ENCODE results near the gene ACACB. TPM values are rescaled to one million over a fixed set of nuclear protein-coding genes. Genes with fewer than 3 reads are reported as not detected.

ACACB gene
- total and polyA plus RNA-seq, 7 donors, result 5.3 to 295 (median 116) TPM

DNA sequence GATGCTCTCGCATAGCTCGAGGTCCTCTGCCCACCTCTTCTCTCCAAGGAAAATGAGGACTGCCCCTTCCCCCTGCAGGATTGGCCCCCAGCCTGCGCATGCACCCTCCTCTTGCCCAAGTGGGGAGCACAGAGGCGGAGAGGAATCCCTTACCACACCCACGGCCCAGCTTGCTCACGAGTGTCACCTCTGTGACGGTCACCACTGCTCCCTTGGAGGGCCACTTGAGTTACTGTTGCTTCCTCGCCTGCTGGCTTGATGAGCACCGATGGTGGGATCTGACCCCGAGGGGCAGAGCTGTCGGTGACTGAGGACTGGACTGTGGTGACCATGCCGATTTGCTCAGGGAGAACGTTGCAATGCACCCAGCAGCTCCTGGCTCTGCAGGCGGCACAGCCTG lies 151.0 kb downstream of the ACACB start:
- H3K4me1 ChIP-seq, result peaks cover 0 to 36% (median 20%) of the 10 kb centered on the region in 4 donors
- intact Hi-C loops (cut with DNase I), result no loop called here
- no peaks in the 10 kb centered on the region for H3K27me3 ChIP-seq
- no peak overlapping the region for H3K27ac ChIP-seq
- TF ChIP-seq POLR2AphosphoS5 (IDR thresholded peaks at IDR 0.05) (peak in 1 of 4 donors; percentile 11), POLR2A (IDR thresholded peaks at IDR 0.05) (no peak), EP300 (IDR thresholded peaks at IDR 0.05) (no peak)
- TF ChIP-seq, protein P1, sequence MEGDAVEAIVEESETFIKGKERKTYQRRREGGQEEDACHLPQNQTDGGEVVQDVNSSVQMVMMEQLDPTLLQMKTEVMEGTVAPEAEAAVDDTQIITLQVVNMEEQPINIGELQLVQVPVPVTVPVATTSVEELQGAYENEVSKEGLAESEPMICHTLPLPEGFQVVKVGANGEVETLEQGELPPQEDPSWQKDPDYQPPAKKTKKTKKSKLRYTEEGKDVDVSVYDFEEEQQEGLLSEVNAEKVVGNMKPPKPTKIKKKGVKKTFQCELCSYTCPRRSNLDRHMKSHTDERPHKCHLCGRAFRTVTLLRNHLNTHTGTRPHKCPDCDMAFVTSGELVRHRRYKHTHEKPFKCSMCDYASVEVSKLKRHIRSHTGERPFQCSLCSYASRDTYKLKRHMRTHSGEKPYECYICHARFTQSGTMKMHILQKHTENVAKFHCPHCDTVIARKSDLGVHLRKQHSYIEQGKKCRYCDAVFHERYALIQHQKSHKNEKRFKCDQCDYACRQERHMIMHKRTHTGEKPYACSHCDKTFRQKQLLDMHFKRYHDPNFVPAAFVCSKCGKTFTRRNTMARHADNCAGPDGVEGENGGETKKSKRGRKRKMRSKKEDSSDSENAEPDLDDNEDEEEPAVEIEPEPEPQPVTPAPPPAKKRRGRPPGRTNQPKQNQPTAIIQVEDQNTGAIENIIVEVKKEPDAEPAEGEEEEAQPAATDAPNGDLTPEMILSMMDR (IDR thresholded peaks at IDR 0.05), result no peak
- WGBS, 2 donors, result 92 to 94% methylated on average over 14 of the region's 14 CpGs
- peaks cover 18 to 68% (median 35%) of the 10 kb centered on the region in 4 donors for H3K36me3 ChIP-seq
- no peaks in the 10 kb centered on the region for H3K9me3 ChIP-seq
- no peak overlapping the region for H3K4me3 ChIP-seq
- DNase-seq, result peak; percentile 49

DNA sequence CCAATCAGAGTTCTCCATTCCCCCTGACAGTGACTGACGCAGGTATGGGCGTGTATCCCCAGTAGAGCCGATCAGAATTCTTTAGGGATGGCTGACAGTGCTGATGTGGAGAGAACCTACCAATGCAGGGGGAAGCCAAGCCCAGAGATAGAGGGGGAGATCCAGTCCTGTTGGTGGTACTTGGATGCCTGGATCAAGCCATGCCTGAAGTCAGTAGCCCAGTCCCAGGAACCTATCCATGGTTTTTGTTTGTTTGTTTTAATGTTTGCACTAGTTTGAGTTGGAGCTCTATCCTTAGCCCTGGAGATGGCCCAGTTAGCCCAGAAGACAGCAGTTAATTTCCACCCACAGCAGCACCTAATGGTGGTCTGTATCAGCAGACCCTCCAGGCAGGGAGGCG lies 152.5 kb downstream of the ACACB start:
- Histone ChIP-seq H3K4me1 (peaks cover 0 to 36% (median 20%) of the 10 kb centered on the region in 4 donors), H3K36me3 (peaks cover 13 to 53% (median 31%) of the 10 kb centered on the region in 4 donors)
- intact Hi-C loops (cut with DNase I), result no loop called here

DNA sequence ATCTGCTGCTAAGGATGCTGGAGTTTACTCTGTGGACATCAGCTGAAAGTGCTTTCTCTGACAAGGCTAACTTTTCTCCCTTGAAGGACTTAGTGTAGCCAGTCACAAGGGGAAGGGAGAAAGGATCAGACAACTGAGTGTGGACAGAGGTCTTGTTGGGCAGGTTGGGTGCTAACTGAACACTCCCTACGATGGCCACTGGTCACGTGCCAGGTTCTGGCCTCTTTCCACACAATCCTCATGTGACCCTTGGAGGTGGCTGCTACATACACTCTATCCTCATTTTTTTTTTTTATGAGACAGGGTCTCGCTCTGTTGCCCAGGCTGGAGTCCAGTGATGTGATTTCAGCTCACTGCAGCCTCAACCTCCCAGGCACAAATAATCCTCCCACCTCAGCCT lies 153.0 kb downstream of the ACACB start:
- intact Hi-C loops (cut with DNase I), result no loop called here
- Histone ChIP-seq H3K9me3 (no peaks in the 10 kb centered on the region), H3K27ac (peak overlapping the region in 1 of 4 donors; percentile 29), H3K36me3 (peaks cover 13 to 47% (median 30%) of the 10 kb centered on the region in 4 donors), H3K4me3 (no peak overlapping the region), H3K4me1 (peaks cover 0 to 32% (median 17%) of the 10 kb centered on the region in 4 donors), H3K27me3 (no peaks in the 10 kb centered on the region)
- 60 to 74% methylated on average over 3 of the region's 3 CpGs for WGBS, 2 donors
- DNase-seq, result no peak
- TF ChIP-seq POLR2AphosphoS5 (IDR thresholded peaks at IDR 0.05) (peak in 1 of 4 donors; percentile 8), POLR2A (IDR thresholded peaks at IDR 0.05) (no peak), EP300 (IDR thresholded peaks at IDR 0.05) (no peak)
- TF ChIP-seq, protein P1 (IDR thresholded peaks at IDR 0.05), result no peak

More for the DNA sequence above, 152.5 kb downstream of the ACACB start:
- Histone ChIP-seq H3K9me3 (no peaks in the 10 kb centered on the region), H3K4me3 (no peak overlapping the region), H3K27me3 (no peaks in the 10 kb centered on the region), H3K27ac (peak overlapping the region in 1 of 4 donors; percentile 29)
- DNase-seq, result no peak
- WGBS, 2 donors, result 91 to 92% methylated on average over 4 of the region's 4 CpGs
- TF ChIP-seq EP300 (IDR thresholded peaks at IDR 0.05), result no peak
- TF ChIP-seq, protein P1 (IDR thresholded peaks at IDR 0.05), result no peak
- no peak for TF ChIP-seq POLR2A (IDR thresholded peaks at IDR 0.05)
- no peak for TF ChIP-seq POLR2AphosphoS5 (IDR thresholded peaks at IDR 0.05)

DNA sequence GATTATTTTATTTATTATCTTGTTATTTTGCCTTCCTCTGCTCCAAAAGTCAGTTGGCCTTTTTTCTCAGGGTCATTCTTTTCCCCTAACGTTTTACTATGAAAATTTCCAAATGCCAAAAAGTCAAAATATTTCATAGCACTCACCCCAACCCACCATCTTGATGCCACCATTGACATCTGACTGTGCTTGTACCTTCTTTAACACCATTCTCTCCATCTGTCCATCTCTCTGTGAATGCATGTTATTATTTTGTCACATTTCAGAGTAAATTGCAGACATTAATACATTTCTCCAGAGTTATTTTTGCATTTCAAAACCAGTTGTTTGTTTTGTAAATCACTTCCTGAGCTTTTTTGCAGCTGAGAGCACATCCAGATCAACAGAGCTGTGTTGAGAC lies 154.1 kb downstream of the ACACB start:
- no peak for DNase-seq
- TF ChIP-seq POLR2A (IDR thresholded peaks at IDR 0.05), result no peak
- TF ChIP-seq EP300 (IDR thresholded peaks at IDR 0.05), result no peak
- no peak for TF ChIP-seq POLR2AphosphoS5 (IDR thresholded peaks at IDR 0.05)
- TF ChIP-seq, protein P1 (IDR thresholded peaks at IDR 0.05), result no peak
- Histone ChIP-seq H3K9me3 (no peaks in the 10 kb centered on the region), H3K27ac (no peak overlapping the region), H3K27me3 (no peaks in the 10 kb centered on the region), H3K4me1 (peaks cover 0 to 22% (median 11%) of the 10 kb centered on the region in 4 donors), H3K4me3 (no peak overlapping the region), H3K36me3 (peaks cover 13 to 37% (median 20%) of the 10 kb centered on the region in 4 donors)
- intact Hi-C loops (cut with DNase I), result no loop called here
- WGBS, 2 donors, result 0 to 35% methylated on average over 1 of the region's 1 CpG

DNA sequence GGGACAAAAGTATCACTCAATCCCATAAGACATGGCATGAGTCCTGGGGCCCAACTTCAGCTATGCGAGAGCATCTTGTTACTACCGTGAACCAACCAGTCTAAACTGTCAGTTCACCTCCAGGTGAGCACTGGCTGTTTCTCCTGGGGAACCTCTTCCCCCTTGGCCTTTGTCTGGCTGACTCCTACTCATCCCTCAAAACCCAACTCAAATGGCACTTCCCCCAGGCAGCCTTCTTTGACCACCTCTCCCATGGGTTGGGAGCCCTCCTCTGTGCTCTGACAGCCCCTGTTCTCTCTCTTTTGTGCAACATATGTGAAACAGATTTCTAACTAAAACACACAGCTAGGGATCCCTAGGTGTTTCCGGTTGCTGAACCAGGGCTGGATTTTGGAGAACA lies 155.0 kb downstream of the ACACB start:
- H3K36me3 ChIP-seq, result peaks cover 5 to 28% (median 15%) of the 10 kb centered on the region in 4 donors
- peaks cover 0 to 13% (median 2%) of the 10 kb centered on the region in 4 donors for H3K4me1 ChIP-seq
- H3K4me3 ChIP-seq, result no peak overlapping the region
- TF ChIP-seq, protein P1 (IDR thresholded peaks at IDR 0.05), result no peak
- TF ChIP-seq EP300 (IDR thresholded peaks at IDR 0.05), result no peak
- TF ChIP-seq POLR2AphosphoS5 (IDR thresholded peaks at IDR 0.05), result peak in 1 of 4 donors; percentile 23
- DNase-seq, result no peak
- H3K9me3 ChIP-seq, result no peaks in the 10 kb centered on the region
- H3K27ac ChIP-seq, result no peak overlapping the region
- H3K27me3 ChIP-seq, result no peaks in the 10 kb centered on the region
- 94 to 95% methylated on average over 3 of the region's 3 CpGs for WGBS, 2 donors
- intact Hi-C loops (cut with DNase I), result no loop called here
